ENCODE measurements around the gene STAC3. TPM values are rescaled to one million over a fixed set of nuclear protein-coding genes. Genes with fewer than 3 reads are reported as not detected.

STAC3 gene
- total RNA-seq, 1 donor from 2014 or later, result 0.75 TPM

DNA sequence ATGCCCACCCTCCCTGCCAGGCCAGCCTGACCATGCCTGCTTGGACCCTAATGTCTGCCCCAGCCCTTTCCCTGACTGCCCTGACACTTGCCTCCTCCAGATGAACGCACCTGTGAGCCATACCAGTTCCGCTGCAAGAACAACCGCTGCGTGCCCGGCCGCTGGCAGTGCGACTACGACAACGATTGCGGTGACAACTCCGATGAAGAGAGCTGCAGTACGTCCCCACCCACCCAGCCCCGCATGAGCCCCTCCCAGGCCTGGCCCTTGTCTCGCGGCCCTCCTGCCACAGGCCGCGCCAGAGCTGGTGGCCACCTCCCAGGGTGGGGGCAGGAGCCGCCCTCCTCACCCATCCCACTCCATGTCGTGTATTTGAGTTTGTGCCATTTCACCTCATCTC lies 48.7 kb downstream of the STAC3 start:
- Mint-ChIP-seq H3K4me3 (ENCODE audit: unreplicated experiment) (no peak overlapping the region), H3K27me3 (ENCODE audit: low read depth, unreplicated experiment) (no peaks in the 10 kb centered on the region), H3K9me3 (ENCODE audit: unreplicated experiment) (no peaks in the 10 kb centered on the region), H3K36me3 (ENCODE audit: low read depth, unreplicated experiment) (peaks cover 20% of the 10 kb centered on the region), H3K4me1 (ENCODE audit: low read depth, unreplicated experiment) (no peaks in the 10 kb centered on the region), H3K27ac (ENCODE audit: unreplicated experiment) (peak overlapping the region; percentile 12)
- peaks cover 46% of the 10 kb centered on the region for H4K20me1 ChIP-seq (ENCODE audit: insufficient read depth, low read length)
- H3K36me3 ChIP-seq (ENCODE audit: insufficient read depth, low read length), result peaks cover 19% of the 10 kb centered on the region
- no peaks in the 10 kb centered on the region for H3K4me1 ChIP-seq (ENCODE audit: insufficient read depth, low read length)
- no peak overlapping the region for H3K4me3 ChIP-seq (ENCODE audit: insufficient read depth, low read depth, low read length)
- FAIRE-seq (no peak), DNase-seq (ENCODE audit: low read depth) (no peak)
- no peaks in the 10 kb centered on the region for H3K79me2 ChIP-seq (ENCODE audit: insufficient read depth, low read length)
- no peak overlapping the region for H3K27ac ChIP-seq (ENCODE audit: low read depth, low read length)
- H3K27me3 ChIP-seq (ENCODE audit: insufficient read depth, low read length), result no peaks in the 10 kb centered on the region
- no peak overlapping the region for H3K9ac ChIP-seq (ENCODE audit: low read length)
- H2AFZ ChIP-seq (ENCODE audit: low read depth, low read length), result no peak overlapping the region
- H3K9me3 ChIP-seq (ENCODE audit: insufficient read depth, low read depth, low read length), result no peaks in the 10 kb centered on the region
- TF ChIP-seq EZH2 (IDR thresholded peaks at IDR 0.05; ENCODE audit: insufficient read depth, low read length) (no peak), CTCF (IDR thresholded peaks at IDR 0.05; ENCODE audit: insufficient read depth, low read depth, low read length) (no peak)
- H3K4me2 ChIP-seq (ENCODE audit: low read length), result no peak overlapping the region

- FAIRE-seq, result no peak
- Histone ChIP-seq H3K4me2 (ENCODE audit: low read length) (no peak overlapping the region), H3K27me3 (ENCODE audit: insufficient read depth, low read length) (no peaks in the 10 kb centered on the region), H3K79me2 (ENCODE audit: insufficient read depth, low read length) (no peaks in the 10 kb centered on the region), H3K4me1 (ENCODE audit: insufficient read depth, low read length) (no peaks in the 10 kb centered on the region), H2AFZ (ENCODE audit: low read depth, low read length) (no peak overlapping the region), H3K9ac (ENCODE audit: low read length) (no peak overlapping the region), H4K20me1 (ENCODE audit: insufficient read depth, low read length) (peaks cover 45% of the 10 kb centered on the region), H3K27ac (ENCODE audit: low read depth, low read length) (no peak overlapping the region), H3K9me3 (ENCODE audit: insufficient read depth, low read depth, low read length) (no peaks in the 10 kb centered on the region), H3K4me3 (ENCODE audit: insufficient read depth, low read depth, low read length) (no peak overlapping the region), H3K36me3 (ENCODE audit: insufficient read depth, low read length) (peaks cover 21% of the 10 kb centered on the region)
- DNase-seq (ENCODE audit: low read depth), result no peak
- no peak overlapping the region for H3K4me3 Mint-ChIP-seq (ENCODE audit: unreplicated experiment)
- peaks cover 22% of the 10 kb centered on the region for H3K36me3 Mint-ChIP-seq (ENCODE audit: low read depth, unreplicated experiment)
- no peaks in the 10 kb centered on the region for H3K9me3 Mint-ChIP-seq (ENCODE audit: unreplicated experiment)
- H3K4me1 Mint-ChIP-seq (ENCODE audit: low read depth, unreplicated experiment), result no peaks in the 10 kb centered on the region
- no peaks in the 10 kb centered on the region for H3K27me3 Mint-ChIP-seq (ENCODE audit: low read depth, unreplicated experiment)
- no peak overlapping the region for H3K27ac Mint-ChIP-seq (ENCODE audit: unreplicated experiment)
- TF ChIP-seq CTCF (IDR thresholded peaks at IDR 0.05; ENCODE audit: insufficient read depth, low read depth, low read length) (no peak), EZH2 (IDR thresholded peaks at IDR 0.05; ENCODE audit: insufficient read depth, low read length) (no peak)
Measured at GRCh38 chr12:57201631-57202030, 49.4 kb downstream of the STAC3 start.

DNA sequence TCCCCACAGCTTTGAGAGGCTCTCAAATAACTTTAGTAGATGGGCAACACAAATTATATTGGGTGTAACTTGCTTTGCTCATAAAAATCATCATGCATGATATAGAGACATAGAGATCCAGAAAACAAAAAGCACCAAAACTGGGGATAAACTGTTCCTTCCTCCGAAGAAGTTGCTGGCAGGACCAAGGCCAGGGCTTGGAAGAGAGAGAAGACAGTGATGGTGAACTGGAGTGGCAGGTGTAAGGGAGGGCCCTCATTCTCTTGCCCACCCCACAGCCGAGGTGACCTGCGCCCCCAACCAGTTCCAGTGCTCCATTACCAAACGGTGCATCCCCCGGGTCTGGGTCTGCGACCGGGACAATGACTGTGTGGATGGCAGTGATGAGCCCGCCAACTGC lies 49.8 kb downstream of the STAC3 start:
- Histone ChIP-seq H3K4me1 (ENCODE audit: insufficient read depth, low read length) (no peaks in the 10 kb centered on the region), H3K4me3 (ENCODE audit: insufficient read depth, low read depth, low read length) (no peak overlapping the region), H3K27ac (ENCODE audit: low read depth, low read length) (no peak overlapping the region), H4K20me1 (ENCODE audit: insufficient read depth, low read length) (peaks cover 47% of the 10 kb centered on the region), H2AFZ (ENCODE audit: low read depth, low read length) (no peak overlapping the region), H3K9ac (ENCODE audit: low read length) (no peak overlapping the region), H3K4me2 (ENCODE audit: low read length) (no peak overlapping the region), H3K9me3 (ENCODE audit: insufficient read depth, low read depth, low read length) (no peaks in the 10 kb centered on the region), H3K27me3 (ENCODE audit: insufficient read depth, low read length) (no peaks in the 10 kb centered on the region), H3K79me2 (ENCODE audit: insufficient read depth, low read length) (no peaks in the 10 kb centered on the region), H3K36me3 (ENCODE audit: insufficient read depth, low read length) (peaks cover 24% of the 10 kb centered on the region)
- Mint-ChIP-seq H3K27ac (ENCODE audit: unreplicated experiment) (no peak overlapping the region), H3K36me3 (ENCODE audit: low read depth, unreplicated experiment) (peaks cover 26% of the 10 kb centered on the region), H3K4me3 (ENCODE audit: unreplicated experiment) (no peak overlapping the region), H3K27me3 (ENCODE audit: low read depth, unreplicated experiment) (no peaks in the 10 kb centered on the region), H3K9me3 (ENCODE audit: unreplicated experiment) (no peaks in the 10 kb centered on the region), H3K4me1 (ENCODE audit: low read depth, unreplicated experiment) (no peaks in the 10 kb centered on the region)
- DNase-seq (ENCODE audit: low read depth) (no peak), FAIRE-seq (no peak)
- TF ChIP-seq CTCF (IDR thresholded peaks at IDR 0.05; ENCODE audit: insufficient read depth, low read depth, low read length), result no peak
- TF ChIP-seq EZH2 (IDR thresholded peaks at IDR 0.05; ENCODE audit: insufficient read depth, low read length), result no peak

Data from astrocyte (in vitro differentiated cells and primary cell).